SU-DHL-6 (cell line): ENCODE results near the gene RAB11A.

Experiments
- H2AFZ ChIP-seq: fragments of 200-600 bp; sonication (generic); 2 replicates; pipeline ENCODE4 v1.6.1; 2014; ENCODE audit warnings: low read depth, mild to moderate bottlenecking, moderate library complexity, mixed read lengths, antibody characterized with exemption, low read length; ENCODE audit not compliant: severe bottlenecking
- H3F3A ChIP-seq: fragments of 200-600 bp; shearing (Covaris generic); 2 replicates; pipeline ENCODE4 v1.6.0; 2016; ENCODE audit warnings: antibody characterized with exemption, mild to moderate bottlenecking; ENCODE audit not compliant: insufficient read depth
- H3K27ac ChIP-seq: fragments of 200-600 bp; sonication (generic); 2 replicates; pipeline ENCODE4 v1.5.1; 2016; ENCODE audit warnings: low read depth, mild to moderate bottlenecking, low read length, moderate library complexity, mixed read lengths
- H3K27me3 ChIP-seq: fragments of 200-600 bp; sonication (generic), shearing (Covaris generic); 2 replicates; pipeline ENCODE4 v1.6.0; 2014; ENCODE audit warnings: mild to moderate bottlenecking, low read length
- H3K36me3 ChIP-seq: fragments of 200-600 bp; sonication (generic); 2 replicates; pipeline ENCODE4 v1.6.1; 2014; ENCODE audit warnings: mild to moderate bottlenecking, low read length, mixed read lengths
- H3K4me2 ChIP-seq: fragments of 300-600, 200-600 bp; shearing (Covaris generic), sonication (generic); 2 replicates; pipeline ENCODE4 v1.6.0; 2014; ENCODE audit warnings: low read length, low read depth, mild to moderate bottlenecking; ENCODE audit not compliant: poor library complexity, severe bottlenecking
- H3K4me3 ChIP-seq: fragments of 200-600 bp; sonication (generic); 2 replicates; pipeline ENCODE4 v1.5.1; 2014; ENCODE audit warnings: antibody characterized with exemption, low read length, mild to moderate bottlenecking, mixed read lengths; ENCODE audit not compliant: insufficient read depth, poor library complexity, severe bottlenecking
- H3K79me2 ChIP-seq: fragments of 200-600 bp; sonication (generic); 2 replicates; pipeline ENCODE4 v1.6.1; 2014; ENCODE audit warnings: mild to moderate bottlenecking, low read length, moderate library complexity; ENCODE audit not compliant: insufficient read depth
- H3K9ac ChIP-seq: fragments of 200-600 bp; sonication (generic); 2 replicates; pipeline ENCODE4 v1.7.0; 2014; ENCODE audit warnings: mild to moderate bottlenecking, low read length
- H3K9me2 ChIP-seq: fragments of 200-600 bp; sonication (generic); replicated peaks from 2 replicates; pipeline ENCODE4 v1.6.1; 2014; ENCODE audit warnings: low read length; ENCODE audit not compliant: insufficient read depth
- H3K9me3 ChIP-seq: fragments of 200-600 bp; sonication (generic); 2 replicates; pipeline ENCODE4 v1.6.1; 2014; ENCODE audit warnings: low read length, mixed read lengths; ENCODE audit not compliant: insufficient read depth
- H4K20me1 ChIP-seq: fragments of 200-600 bp; sonication (generic); 2 replicates; pipeline ENCODE4 v1.6.1; 2014; ENCODE audit warnings: low read depth, mild to moderate bottlenecking, antibody characterized with exemption, low read length, moderate library complexity, mixed read lengths
- CTCF ChIP-seq: fragments of 200-600 bp; sonication (generic); IDR thresholded peaks from one replicate; pipeline ENCODE4 v1.5.1; 2017; ENCODE audit warnings: antibody characterized with exemption, mild to moderate bottlenecking, low read length, moderate library complexity; ENCODE audit not compliant: insufficient read depth, poor library complexity, severe bottlenecking
- EZH2phosphoT487 ChIP-seq: fragments of 200-600 bp; sonication (generic), shearing (Covaris generic); conservative IDR thresholded peaks from 2 replicates; pipeline ENCODE4 v1.6.1; 2018; ENCODE audit warnings: mild to moderate bottlenecking, antibody characterized with exemption, low read length, moderate library complexity, mixed read lengths

RAB11A gene

GRCh38 chr15:65893060-65893459 lies 23.8 kb downstream of the RAB11A start:
- H3K4me2 ChIP-seq: no peak overlapping the region
- peaks cover 3% of the 10 kb centered on the region; the same call in 1 of the 2 replicates for H3K79me2 ChIP-seq
- H3K9me3 ChIP-seq: no peaks in the 10 kb centered on the region
- no peaks in the 10 kb centered on the region for H3K9me2 ChIP-seq
- H3K27ac ChIP-seq: no peak overlapping the region
- no peaks in the 10 kb centered on the region; the same call in 1 of the 2 replicates for H3F3A ChIP-seq
- H3K36me3 ChIP-seq: peaks cover 17% of the 10 kb centered on the region; the same call in 1 of the 2 replicates
- no peaks in the 10 kb centered on the region for H3K27me3 ChIP-seq
- no peak overlapping the region for H3K4me3 ChIP-seq
- peaks cover 3% of the 10 kb centered on the region; the same call in 1 of the 2 replicates for H4K20me1 ChIP-seq
- no peak overlapping the region for H3K9ac ChIP-seq
- no peak for TF ChIP-seq CTCF
- TF ChIP-seq EZH2phosphoT487: no peak
- H2AFZ ChIP-seq: no peak overlapping the region

- Histone ChIP-seq H3K4me2 (no peak overlapping the region), H3K9me2 (no peaks in the 10 kb centered on the region), H3K4me3 (no peak overlapping the region), H3K9me3 (no peaks in the 10 kb centered on the region), H3K36me3 (peaks cover 6% of the 10 kb centered on the region; the same call in 1 of the 2 replicates), H3K79me2 (no peaks in the 10 kb centered on the region), H4K20me1 (no peaks in the 10 kb centered on the region), H2AFZ (no peak overlapping the region), H3K27ac (no peak overlapping the region), H3K27me3 (no peaks in the 10 kb centered on the region), H3F3A (no peaks in the 10 kb centered on the region), H3K9ac (no peak overlapping the region)
- TF ChIP-seq EZH2phosphoT487: no peak
- TF ChIP-seq CTCF: no peak
Observed at GRCh38 chr15:65896236-65896635, 26.9 kb downstream of the RAB11A start.

- no peaks in the 10 kb centered on the region for H3K79me2 ChIP-seq
- H3K27ac ChIP-seq: no peak overlapping the region
- H3F3A ChIP-seq: no peaks in the 10 kb centered on the region
- no peak overlapping the region for H3K4me3 ChIP-seq
- H3K9me2 ChIP-seq: no peaks in the 10 kb centered on the region
- no peaks in the 10 kb centered on the region for H3K9me3 ChIP-seq
- no peak overlapping the region for H2AFZ ChIP-seq
- no peak overlapping the region for H3K4me2 ChIP-seq
- H3K27me3 ChIP-seq: no peaks in the 10 kb centered on the region
- 0 out of 2 replicates have a peak, but pooled peaks cover 4% of the 10 kb centered on the region for H3K36me3 ChIP-seq
- no peak overlapping the region for H3K9ac ChIP-seq
- no peak for TF ChIP-seq CTCF
- TF ChIP-seq EZH2phosphoT487: no peak
- H4K20me1 ChIP-seq: no peaks in the 10 kb centered on the region
Observed at GRCh38 chr15:65900488-65900887, 31.2 kb downstream of the RAB11A start.
